Neural cell (in vitro differentiated cells): ENCODE data around the gene UMODL1. TPM values are rescaled to one million over a fixed set of nuclear protein-coding genes. Genes with fewer than 3 reads are reported as not detected.

Source experiments
- H2AFZ ChIP-seq: fragments of 200-600, 300-800 bp; sonication (generic), shearing (Covaris generic); 2 replicates; pipeline ENCODE4 v1.6.0; 2014; ENCODE audit warnings: low read depth, mild to moderate bottlenecking, antibody characterized with exemption, low read length, moderate library complexity
- H3F3A ChIP-seq: fragments of 200-600 bp; shearing (Covaris generic); 2 replicates; pipeline ENCODE4 v1.6.1; 2016; ENCODE audit warnings: mild to moderate bottlenecking, moderate library complexity, mixed read lengths, antibody characterized with exemption, low read length; ENCODE audit not compliant: insufficient read depth, poor library complexity, severe bottlenecking
- H3K27ac ChIP-seq: fragments of 200-600, 300-800 bp; sonication (generic), shearing (Covaris generic); 2 replicates; pipeline ENCODE4 v1.5.1; 2014; ENCODE audit warnings: mild to moderate bottlenecking, low read length, moderate library complexity
- H3K27me3 ChIP-seq: fragments of 300-800, 200-600 bp; sonication (generic), shearing (Covaris generic); 2 replicates; pipeline ENCODE4 v1.6.0; 2014; ENCODE audit warnings: mild to moderate bottlenecking, low read depth, low read length, moderate library complexity; ENCODE audit not compliant: insufficient read depth
- H3K36me3 ChIP-seq: fragments of 300-800, 200-600 bp; sonication (generic), shearing (Covaris generic); 2 replicates; pipeline ENCODE4 v1.5.1; 2014; ENCODE audit warnings: mild to moderate bottlenecking, antibody characterized with exemption, low read length, moderate library complexity; ENCODE audit not compliant: insufficient read depth
- H3K4me2 ChIP-seq: fragments of 300-800, 200-600 bp; sonication (generic), shearing (Covaris generic); 2 replicates; pipeline ENCODE4 v1.6.0; 2014; ENCODE audit warnings: mild to moderate bottlenecking, low read length
- H3K4me3 ChIP-seq: fragments of 300-800, 200-600 bp; sonication (generic), shearing (Covaris generic); 2 replicates; pipeline ENCODE4 v1.5.1; 2014; ENCODE audit warnings: mild to moderate bottlenecking, low read length, moderate library complexity
- H3K79me2 ChIP-seq: fragments of 200-600 bp; shearing (Covaris generic); replicated peaks from 2 replicates; pipeline ENCODE4 v1.6.0; 2014; ENCODE audit warnings: mild to moderate bottlenecking, low read length, moderate library complexity; ENCODE audit not compliant: insufficient read depth
- H3K9ac ChIP-seq: fragments of 300-800, 200-600 bp; sonication (generic), shearing (Covaris generic); 2 replicates; pipeline ENCODE4 v1.6.1; 2016; ENCODE audit warnings: mild to moderate bottlenecking, low read length, mixed read lengths
- H3K9me2 ChIP-seq: fragments of 200-600 bp; shearing (Covaris generic); 2 replicates; pipeline ENCODE4 v1.6.1; 2016; ENCODE audit warnings: mild to moderate bottlenecking, low read length, mixed read lengths; ENCODE audit not compliant: insufficient read depth
- H3K9me3 ChIP-seq: fragments of 200-600, 300-800 bp; sonication (generic), shearing (Covaris generic); 2 replicates; pipeline ENCODE4 v1.6.1; 2016; ENCODE audit warnings: mild to moderate bottlenecking, mixed run types, low read length, moderate library complexity, mixed read lengths
- H4K20me1 ChIP-seq: fragments of 200-600 bp; shearing (Covaris generic); 2 replicates; pipeline ENCODE4 v1.6.1; 2016; ENCODE audit warnings: mild to moderate bottlenecking, mixed run types; ENCODE audit not compliant: insufficient read depth
- EP300 ChIP-seq: fragments of 450-650 bp; conservative IDR thresholded peaks from 2 replicates; pipeline ENCODE4 v1.6.1; 2014; ENCODE audit warnings: antibody characterized with exemption, mild to moderate bottlenecking, moderate library complexity; ENCODE audit not compliant: poor library complexity, severe bottlenecking
- EZH2 ChIP-seq: fragments of 200-600, 300-800 bp; shearing (Covaris generic), sonication (generic); IDR thresholded peaks from 2 replicates; pipeline ENCODE4 v1.6.1; 2014; ENCODE audit warnings: antibody characterized with exemption, low read length, borderline replicate concordance, mild to moderate bottlenecking; ENCODE audit not compliant: insufficient read depth, poor library complexity, severe bottlenecking
- MXI1 ChIP-seq: fragments of 450-650 bp; conservative IDR thresholded peaks from 2 replicates; pipeline ENCODE4 v1.6.1; 2014; ENCODE audit warnings: antibody characterized with exemption, mild to moderate bottlenecking; ENCODE audit not compliant: poor library complexity, severe bottlenecking
- POLR2AphosphoS5 ChIP-seq: IDR thresholded peaks from 2 replicates; pipeline ENCODE4 v1.6.1; 2012
- RAD21 ChIP-seq: fragments of 450-650 bp; conservative IDR thresholded peaks from 2 replicates; pipeline ENCODE4 v1.6.1; 2014; ENCODE audit warnings: antibody characterized with exemption, mild to moderate bottlenecking, moderate library complexity
- SMC3 ChIP-seq: fragments of 450-650 bp; conservative IDR thresholded peaks from 2 replicates; pipeline ENCODE4 v1.6.1; 2014; ENCODE audit warnings: antibody characterized with exemption, mild to moderate bottlenecking, moderate library complexity; ENCODE audit not compliant: poor library complexity
- TAF1 ChIP-seq: IDR thresholded peaks from 2 replicates; pipeline ENCODE4 v1.6.1; 2012; ENCODE audit warnings: low read depth
- polyA plus RNA-seq: library from polyadenylated mRNA; depleted of rRNA; stranded (reverse); fragments of >200 nt; gene quantifications from 2 replicates; pipeline ENCODE4 v1.2.3, GENCODE V29; 2014
- TF ChIP-seq, protein P1 (sequence below): IDR thresholded peaks from 2 replicates; pipeline ENCODE4 v1.6.1; 2012; ENCODE audit warnings: borderline replicate concordance
- TF ChIP-seq, protein P2 (sequence below): fragments of 450-650 bp; IDR thresholded peaks from 2 replicates; pipeline ENCODE4 v1.5.1; 2014; ENCODE audit warnings: antibody characterized with exemption, mild to moderate bottlenecking, moderate library complexity; ENCODE audit not compliant: poor library complexity, severe bottlenecking

UMODL1 gene
- polyA plus RNA-seq, 1 donor from 2014 or later: 0.11 TPM

DNA sequence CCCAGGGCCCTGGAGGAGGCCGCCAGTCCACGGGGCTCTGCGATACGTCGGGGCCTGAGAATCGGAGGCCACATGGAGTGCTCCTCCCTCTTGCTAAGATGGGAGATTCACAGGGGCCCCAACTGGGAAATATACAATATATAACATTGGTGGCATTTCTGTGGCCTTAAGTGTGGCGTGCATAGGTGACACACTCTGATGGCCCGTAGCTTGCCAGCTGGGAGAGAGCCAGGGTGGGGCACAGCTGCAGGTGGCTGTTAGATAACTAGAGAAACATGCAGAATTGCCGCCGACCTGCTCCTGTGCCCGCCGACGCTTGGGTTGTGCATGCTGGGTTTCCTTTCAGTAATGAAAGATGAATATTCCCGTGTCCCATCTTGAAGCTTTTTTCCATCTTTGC lies 30.1 kb downstream of the UMODL1 start:
- Histone ChIP-seq H3K9ac (no peak overlapping the region), H3K27me3 (no peaks in the 10 kb centered on the region), H3F3A (no peaks in the 10 kb centered on the region), H3K9me3 (no peaks in the 10 kb centered on the region), H3K4me2 (no peak overlapping the region), H4K20me1 (no peaks in the 10 kb centered on the region), H2AFZ (no peak overlapping the region), H3K79me2 (no peaks in the 10 kb centered on the region), H3K4me3 (no peak overlapping the region), H3K27ac (no peak overlapping the region), H3K9me2 (no peaks in the 10 kb centered on the region), H3K36me3 (no peaks in the 10 kb centered on the region)
- TF ChIP-seq POLR2AphosphoS5 (no peak), RAD21 (no peak), MXI1 (no peak), EZH2 (no peak), TAF1 (no peak), SMC3 (no peak), EP300 (no peak)
- TF ChIP-seq, protein P1, sequence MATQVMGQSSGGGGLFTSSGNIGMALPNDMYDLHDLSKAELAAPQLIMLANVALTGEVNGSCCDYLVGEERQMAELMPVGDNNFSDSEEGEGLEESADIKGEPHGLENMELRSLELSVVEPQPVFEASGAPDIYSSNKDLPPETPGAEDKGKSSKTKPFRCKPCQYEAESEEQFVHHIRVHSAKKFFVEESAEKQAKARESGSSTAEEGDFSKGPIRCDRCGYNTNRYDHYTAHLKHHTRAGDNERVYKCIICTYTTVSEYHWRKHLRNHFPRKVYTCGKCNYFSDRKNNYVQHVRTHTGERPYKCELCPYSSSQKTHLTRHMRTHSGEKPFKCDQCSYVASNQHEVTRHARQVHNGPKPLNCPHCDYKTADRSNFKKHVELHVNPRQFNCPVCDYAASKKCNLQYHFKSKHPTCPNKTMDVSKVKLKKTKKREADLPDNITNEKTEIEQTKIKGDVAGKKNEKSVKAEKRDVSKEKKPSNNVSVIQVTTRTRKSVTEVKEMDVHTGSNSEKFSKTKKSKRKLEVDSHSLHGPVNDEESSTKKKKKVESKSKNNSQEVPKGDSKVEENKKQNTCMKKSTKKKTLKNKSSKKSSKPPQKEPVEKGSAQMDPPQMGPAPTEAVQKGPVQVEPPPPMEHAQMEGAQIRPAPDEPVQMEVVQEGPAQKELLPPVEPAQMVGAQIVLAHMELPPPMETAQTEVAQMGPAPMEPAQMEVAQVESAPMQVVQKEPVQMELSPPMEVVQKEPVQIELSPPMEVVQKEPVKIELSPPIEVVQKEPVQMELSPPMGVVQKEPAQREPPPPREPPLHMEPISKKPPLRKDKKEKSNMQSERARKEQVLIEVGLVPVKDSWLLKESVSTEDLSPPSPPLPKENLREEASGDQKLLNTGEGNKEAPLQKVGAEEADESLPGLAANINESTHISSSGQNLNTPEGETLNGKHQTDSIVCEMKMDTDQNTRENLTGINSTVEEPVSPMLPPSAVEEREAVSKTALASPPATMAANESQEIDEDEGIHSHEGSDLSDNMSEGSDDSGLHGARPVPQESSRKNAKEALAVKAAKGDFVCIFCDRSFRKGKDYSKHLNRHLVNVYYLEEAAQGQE: no peak
- TF ChIP-seq, protein P2, sequence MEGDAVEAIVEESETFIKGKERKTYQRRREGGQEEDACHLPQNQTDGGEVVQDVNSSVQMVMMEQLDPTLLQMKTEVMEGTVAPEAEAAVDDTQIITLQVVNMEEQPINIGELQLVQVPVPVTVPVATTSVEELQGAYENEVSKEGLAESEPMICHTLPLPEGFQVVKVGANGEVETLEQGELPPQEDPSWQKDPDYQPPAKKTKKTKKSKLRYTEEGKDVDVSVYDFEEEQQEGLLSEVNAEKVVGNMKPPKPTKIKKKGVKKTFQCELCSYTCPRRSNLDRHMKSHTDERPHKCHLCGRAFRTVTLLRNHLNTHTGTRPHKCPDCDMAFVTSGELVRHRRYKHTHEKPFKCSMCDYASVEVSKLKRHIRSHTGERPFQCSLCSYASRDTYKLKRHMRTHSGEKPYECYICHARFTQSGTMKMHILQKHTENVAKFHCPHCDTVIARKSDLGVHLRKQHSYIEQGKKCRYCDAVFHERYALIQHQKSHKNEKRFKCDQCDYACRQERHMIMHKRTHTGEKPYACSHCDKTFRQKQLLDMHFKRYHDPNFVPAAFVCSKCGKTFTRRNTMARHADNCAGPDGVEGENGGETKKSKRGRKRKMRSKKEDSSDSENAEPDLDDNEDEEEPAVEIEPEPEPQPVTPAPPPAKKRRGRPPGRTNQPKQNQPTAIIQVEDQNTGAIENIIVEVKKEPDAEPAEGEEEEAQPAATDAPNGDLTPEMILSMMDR: no peak

DNA sequence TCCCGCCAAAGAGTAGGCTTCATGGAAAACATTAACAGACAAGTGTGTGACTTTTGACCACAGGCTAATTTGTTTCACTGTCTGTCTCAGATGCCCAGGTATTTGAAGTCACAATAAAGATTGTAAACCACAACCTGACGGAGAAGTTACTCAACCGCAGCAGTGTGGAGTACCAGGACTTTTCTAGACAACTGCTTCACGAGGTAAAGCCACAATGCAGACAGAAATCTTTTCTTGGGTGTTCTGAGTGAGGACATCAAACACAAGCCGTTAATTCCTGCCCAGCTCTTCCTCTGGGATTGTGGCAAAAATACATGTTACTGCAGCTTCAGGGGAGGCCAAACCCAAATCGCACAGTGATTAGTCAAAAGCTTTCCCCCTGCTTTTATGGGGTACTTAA lies 31.0 kb downstream of the UMODL1 start:
- no peak overlapping the region for H3K4me2 ChIP-seq
- H3K27me3 ChIP-seq: no peaks in the 10 kb centered on the region
- no peaks in the 10 kb centered on the region for H3K9me3 ChIP-seq
- H3K9ac ChIP-seq: no peak overlapping the region
- no peaks in the 10 kb centered on the region for H3F3A ChIP-seq
- H3K27ac ChIP-seq: no peak overlapping the region
- H3K9me2 ChIP-seq: no peaks in the 10 kb centered on the region
- TF ChIP-seq TAF1 (no peak), MXI1 (no peak), RAD21 (no peak), EZH2 (no peak), EP300 (no peak), SMC3 (no peak), POLR2AphosphoS5 (no peak)
- TF ChIP-seq, protein P2: no peak
- TF ChIP-seq, protein P1: no peak
- H3K79me2 ChIP-seq: no peaks in the 10 kb centered on the region
- no peak overlapping the region for H3K4me3 ChIP-seq
- no peaks in the 10 kb centered on the region for H3K36me3 ChIP-seq
- no peak overlapping the region for H2AFZ ChIP-seq
- H4K20me1 ChIP-seq: no peaks in the 10 kb centered on the region
